Prostate gland (tissue), 2 donors: ENCODE measurements around the gene OR52B2.

Source experiments
- CTCF ChIP-seq, 4 experiments: fragments of 200-600 bp in 2 of 4; fragments of 450-650 bp in 2 of 4; sonication (generic) in 2 of 4; IDR thresholded peaks; 1 replicate in 3 of 4; 2 replicates in 1 of 4; pipeline ENCODE4 v1.5.1; 2016 to 2019; ENCODE audit warnings: antibody characterized with exemption in 4 of 4, mild to moderate bottlenecking in 2 of 4, moderate library complexity in 2 of 4
- POLR2A ChIP-seq: fragments of 450-650 bp; IDR thresholded peaks from one replicate; pipeline ENCODE4 v1.6.1; 2016; ENCODE audit warnings: antibody characterized with exemption, mild to moderate bottlenecking
- POLR2AphosphoS5 ChIP-seq: sonication (generic); formaldehyde crosslinking; IDR thresholded peaks from one replicate; pipeline ENCODE4 v1.6.1; 2017; ENCODE audit warnings: antibody characterized with exemption

GRCh38 chr11:6201481-6201880, 31.4 kb upstream of the OR52B2 start:
- TF ChIP-seq CTCF (IDR thresholded peaks at IDR 0.05) (no peak), POLR2A (no peak), POLR2AphosphoS5 (no peak)
